ENCODE measurements around the gene COQ3.
"Not testable (repeated sequence)": the region's sequence is repeated elsewhere in the genome, so short reads cannot be mapped to it uniquely, and the experiment has no call there.

The COQ3 gene

GRCh38 chr6:99353126-99353525 lies 40.9 kb downstream of the COQ3 start:
- Histone ChIP-seq H3K9ac (ENCODE audit: low read depth, low read length) (no peak overlapping the region), H3K36me3 (ENCODE audit: insufficient read depth, low read length) (no peaks in the 10 kb centered on the region), H3K4me1 (ENCODE audit: insufficient read depth, low read length) (peaks cover 9% of the 10 kb centered on the region), H3K9me3 (ENCODE audit: control insufficient read depth, insufficient read depth, low read length) (no peaks in the 10 kb centered on the region)

- peaks cover 17% of the 10 kb centered on the region for H3K4me1 ChIP-seq (ENCODE audit: insufficient read depth, low read length)
- no peaks in the 10 kb centered on the region for H3K36me3 ChIP-seq (ENCODE audit: insufficient read depth, low read length)
- no peaks in the 10 kb centered on the region for H3K9me3 ChIP-seq (ENCODE audit: control insufficient read depth, insufficient read depth, low read length)
- H3K9ac ChIP-seq (ENCODE audit: low read depth, low read length), result peak overlapping the region; percentile 78; the same call in 1 of the 2 replicates
Observed at GRCh38 chr6:99350573-99350972, 43.4 kb downstream of the COQ3 start.

- peak within 1 kb of the TSS; percentile 78 for H3K9ac ChIP-seq (ENCODE audit: low read depth, low read length)
- H3K36me3 ChIP-seq (ENCODE audit: insufficient read depth, low read length), result no peaks in the 10 kb centered on the region
- H3K4me1 ChIP-seq (ENCODE audit: insufficient read depth, low read length), result peaks cover 25% of the 10 kb centered on the region
Observed at GRCh38 chr6:99349171-99350141, 44.5 kb downstream of the COQ3 start, which contains the start of gene FAXC. TSS of gene FAXC (minus strand) at chr6:99349674. CDS start at chr6:99349372, 302 bp downstream.

GRCh38 chr6:99348288-99349170 lies 45.5 kb downstream of the COQ3 start:
- Histone ChIP-seq H3K36me3 (ENCODE audit: insufficient read depth, low read length) (no peaks in the 10 kb centered on the region), H3K9ac (ENCODE audit: low read depth, low read length) (peak overlapping the region; percentile 78), H3K4me1 (ENCODE audit: insufficient read depth, low read length) (peaks cover 32% of the 10 kb centered on the region), H3K9me3 (ENCODE audit: control insufficient read depth, insufficient read depth, low read length) (no peaks in the 10 kb centered on the region)

More at GRCh38 chr6:99349171-99350141, 44.5 kb downstream of the COQ3 start, which contains the start of gene FAXC:
- H3K9me3 ChIP-seq (ENCODE audit: control insufficient read depth, insufficient read depth, low read length), result no peaks in the 10 kb centered on the region

- H3K9ac ChIP-seq (ENCODE audit: low read depth, low read length), result peak overlapping the region; percentile 78
- H3K9me3 ChIP-seq (ENCODE audit: control insufficient read depth, insufficient read depth, low read length), result no peaks in the 10 kb centered on the region
- peaks cover 36% of the 10 kb centered on the region for H3K4me1 ChIP-seq (ENCODE audit: insufficient read depth, low read length)
- H3K36me3 ChIP-seq (ENCODE audit: insufficient read depth, low read length), result no peaks in the 10 kb centered on the region
Observed at GRCh38 chr6:99347804-99348203, 46.2 kb downstream of the COQ3 start.

GRCh38 chr6:99346595-99346994 lies 47.4 kb downstream of the COQ3 start:
- no peaks in the 10 kb centered on the region for H3K9me3 ChIP-seq (ENCODE audit: control insufficient read depth, insufficient read depth, low read length)
- no peaks in the 10 kb centered on the region for H3K36me3 ChIP-seq (ENCODE audit: insufficient read depth, low read length)

GRCh38 chr6:99345164-99345563 lies 48.8 kb downstream of the COQ3 start:
- H3K4me1 ChIP-seq (ENCODE audit: insufficient read depth, low read length), result peaks cover 29% of the 10 kb centered on the region
- H3K36me3 ChIP-seq (ENCODE audit: insufficient read depth, low read length), result no peaks in the 10 kb centered on the region
- H3K9ac ChIP-seq (ENCODE audit: low read depth, low read length), result no peak overlapping the region
- H3K9me3 ChIP-seq (ENCODE audit: control insufficient read depth, insufficient read depth, low read length), result no peaks in the 10 kb centered on the region

More at GRCh38 chr6:99346595-99346994, 47.4 kb downstream of the COQ3 start:
- Histone ChIP-seq H3K4me1 (ENCODE audit: insufficient read depth, low read length) (peaks cover 36% of the 10 kb centered on the region), H3K9ac (ENCODE audit: low read depth, low read length) (no peak overlapping the region)

GRCh38 chr6:99344289-99344688 lies 49.7 kb downstream of the COQ3 start:
- no peaks in the 10 kb centered on the region for H3K9me3 ChIP-seq (ENCODE audit: control insufficient read depth, insufficient read depth, low read length)
- peaks cover 29% of the 10 kb centered on the region for H3K4me1 ChIP-seq (ENCODE audit: insufficient read depth, low read length)
- H3K36me3 ChIP-seq (ENCODE audit: insufficient read depth, low read length), result no peaks in the 10 kb centered on the region
- no peak overlapping the region for H3K9ac ChIP-seq (ENCODE audit: low read depth, low read length)

GRCh38 chr6:99341862-99342455 lies 52.0 kb downstream of the COQ3 start:
- H3K36me3 ChIP-seq (ENCODE audit: insufficient read depth, low read length), result no peaks in the 10 kb centered on the region
- H3K9me3 ChIP-seq (ENCODE audit: control insufficient read depth, insufficient read depth, low read length), result no peaks in the 10 kb centered on the region
- H3K4me1 ChIP-seq (ENCODE audit: insufficient read depth, low read length), result peaks cover 24% of the 10 kb centered on the region
- H3K9ac ChIP-seq (ENCODE audit: low read depth, low read length), result no peak overlapping the region

GRCh38 chr6:99338188-99338587 lies 55.8 kb downstream of the COQ3 start:
- no peaks in the 10 kb centered on the region for H3K9me3 ChIP-seq (ENCODE audit: control insufficient read depth, insufficient read depth, low read length)
- H3K9ac ChIP-seq (ENCODE audit: low read depth, low read length), result no peak overlapping the region
- H3K4me1 ChIP-seq (ENCODE audit: insufficient read depth, low read length), result peaks cover 11% of the 10 kb centered on the region
- no peaks in the 10 kb centered on the region; the same call in 1 of the 2 replicates for H3K36me3 ChIP-seq (ENCODE audit: insufficient read depth, low read length)

GRCh38 chr6:99335298-99335697 lies 58.7 kb downstream of the COQ3 start:
- H3K9ac ChIP-seq (ENCODE audit: low read depth, low read length); H3K36me3 ChIP-seq (ENCODE audit: insufficient read depth, low read length); H3K9me3 ChIP-seq (ENCODE audit: control insufficient read depth, insufficient read depth, low read length): not testable (repeated sequence)
- H3K4me1 ChIP-seq (ENCODE audit: insufficient read depth, low read length), result peaks cover 10% of the 10 kb centered on the region

- Histone ChIP-seq H3K36me3 (ENCODE audit: insufficient read depth, low read length) (no peaks in the 10 kb centered on the region; the same call in 1 of the 2 replicates), H3K4me1 (ENCODE audit: insufficient read depth, low read length) (peaks cover 10% of the 10 kb centered on the region), H3K9ac (ENCODE audit: low read depth, low read length) (no peak overlapping the region; the same call in 1 of the 2 replicates), H3K9me3 (ENCODE audit: control insufficient read depth, insufficient read depth, low read length) (no peaks in the 10 kb centered on the region)
Observed at GRCh38 chr6:99334526-99335127, 59.4 kb downstream of the COQ3 start.

GRCh38 chr6:99333068-99333467 lies 60.9 kb downstream of the COQ3 start:
- Histone ChIP-seq H3K36me3 (ENCODE audit: insufficient read depth, low read length) (no peaks in the 10 kb centered on the region; the same call in 1 of the 2 replicates), H3K9ac (ENCODE audit: low read depth, low read length) (no peak overlapping the region), H3K9me3 (ENCODE audit: control insufficient read depth, insufficient read depth, low read length) (no peaks in the 10 kb centered on the region), H3K4me1 (ENCODE audit: insufficient read depth, low read length) (peaks cover 5% of the 10 kb centered on the region; the same call in 1 of the 2 replicates)

All from ES-I3 (cell line).